ENCODE data around the gene TLR7. TPM values are rescaled to one million over a fixed set of nuclear protein-coding genes. Genes with fewer than 3 reads are reported as not detected.

Gene TLR7
- total RNA-seq, 2 donors from 2014 or later: 0.22 to 0.24 TPM

DNA sequence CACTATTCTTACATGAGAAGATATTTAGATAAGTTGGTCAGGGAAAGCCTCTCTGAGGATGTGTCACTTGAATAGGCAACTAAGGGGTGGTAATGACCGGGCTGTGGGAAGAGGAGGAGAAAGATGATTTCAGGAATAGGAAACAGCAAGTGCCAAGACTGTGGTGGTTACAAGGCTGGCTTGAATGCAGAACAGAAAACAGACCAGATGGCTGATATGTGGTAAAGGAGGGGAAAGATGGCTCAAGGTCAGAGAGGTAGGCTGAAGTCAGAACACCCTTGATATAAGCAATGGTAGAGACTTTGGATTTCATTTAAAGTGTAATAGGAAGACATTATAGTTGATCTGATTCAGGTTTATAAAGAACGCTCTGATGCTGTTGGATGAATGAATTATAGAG lies 15.0 kb downstream of the TLR7 start:
- Histone ChIP-seq H3K9me3 (no peaks in the 10 kb centered on the region), H3K4me3 (no peak overlapping the region), H3K36me3 (no peaks in the 10 kb centered on the region), H3K27ac (no peak overlapping the region), H3K27me3 (no peaks in the 10 kb centered on the region), H3K4me1 (no peaks in the 10 kb centered on the region)
- TF ChIP-seq, protein P1, sequence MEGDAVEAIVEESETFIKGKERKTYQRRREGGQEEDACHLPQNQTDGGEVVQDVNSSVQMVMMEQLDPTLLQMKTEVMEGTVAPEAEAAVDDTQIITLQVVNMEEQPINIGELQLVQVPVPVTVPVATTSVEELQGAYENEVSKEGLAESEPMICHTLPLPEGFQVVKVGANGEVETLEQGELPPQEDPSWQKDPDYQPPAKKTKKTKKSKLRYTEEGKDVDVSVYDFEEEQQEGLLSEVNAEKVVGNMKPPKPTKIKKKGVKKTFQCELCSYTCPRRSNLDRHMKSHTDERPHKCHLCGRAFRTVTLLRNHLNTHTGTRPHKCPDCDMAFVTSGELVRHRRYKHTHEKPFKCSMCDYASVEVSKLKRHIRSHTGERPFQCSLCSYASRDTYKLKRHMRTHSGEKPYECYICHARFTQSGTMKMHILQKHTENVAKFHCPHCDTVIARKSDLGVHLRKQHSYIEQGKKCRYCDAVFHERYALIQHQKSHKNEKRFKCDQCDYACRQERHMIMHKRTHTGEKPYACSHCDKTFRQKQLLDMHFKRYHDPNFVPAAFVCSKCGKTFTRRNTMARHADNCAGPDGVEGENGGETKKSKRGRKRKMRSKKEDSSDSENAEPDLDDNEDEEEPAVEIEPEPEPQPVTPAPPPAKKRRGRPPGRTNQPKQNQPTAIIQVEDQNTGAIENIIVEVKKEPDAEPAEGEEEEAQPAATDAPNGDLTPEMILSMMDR (IDR thresholded peaks at IDR 0.05): no peak
- DNase-seq (ENCODE audit: low spot score): no peak

DNA sequence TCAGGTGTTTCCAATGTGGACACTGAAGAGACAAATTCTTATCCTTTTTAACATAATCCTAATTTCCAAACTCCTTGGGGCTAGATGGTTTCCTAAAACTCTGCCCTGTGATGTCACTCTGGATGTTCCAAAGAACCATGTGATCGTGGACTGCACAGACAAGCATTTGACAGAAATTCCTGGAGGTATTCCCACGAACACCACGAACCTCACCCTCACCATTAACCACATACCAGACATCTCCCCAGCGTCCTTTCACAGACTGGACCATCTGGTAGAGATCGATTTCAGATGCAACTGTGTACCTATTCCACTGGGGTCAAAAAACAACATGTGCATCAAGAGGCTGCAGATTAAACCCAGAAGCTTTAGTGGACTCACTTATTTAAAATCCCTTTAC lies 18.6 kb downstream of the TLR7 start:
- no peak overlapping the region for H3K4me3 ChIP-seq

DNA sequence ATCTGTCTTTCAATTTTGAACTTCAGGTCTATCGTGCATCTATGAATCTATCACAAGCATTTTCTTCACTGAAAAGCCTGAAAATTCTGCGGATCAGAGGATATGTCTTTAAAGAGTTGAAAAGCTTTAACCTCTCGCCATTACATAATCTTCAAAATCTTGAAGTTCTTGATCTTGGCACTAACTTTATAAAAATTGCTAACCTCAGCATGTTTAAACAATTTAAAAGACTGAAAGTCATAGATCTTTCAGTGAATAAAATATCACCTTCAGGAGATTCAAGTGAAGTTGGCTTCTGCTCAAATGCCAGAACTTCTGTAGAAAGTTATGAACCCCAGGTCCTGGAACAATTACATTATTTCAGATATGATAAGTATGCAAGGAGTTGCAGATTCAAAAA lies 19.7 kb downstream of the TLR7 start:
- DNase-seq (ENCODE audit: low spot score): no peak
- Histone ChIP-seq H3K9me3 (no peaks in the 10 kb centered on the region), H3K4me3 (no peak overlapping the region), H3K27me3 (no peaks in the 10 kb centered on the region), H3K4me1 (no peaks in the 10 kb centered on the region), H3K27ac (no peak overlapping the region), H3K36me3 (no peaks in the 10 kb centered on the region)
- TF ChIP-seq, protein P1 (IDR thresholded peaks at IDR 0.05): no peak

More for the DNA sequence above, 18.6 kb downstream of the TLR7 start:
- Histone ChIP-seq H3K27me3 (no peaks in the 10 kb centered on the region), H3K27ac (no peak overlapping the region), H3K9me3 (no peaks in the 10 kb centered on the region), H3K4me1 (no peaks in the 10 kb centered on the region), H3K36me3 (no peaks in the 10 kb centered on the region)
- no peak for DNase-seq (ENCODE audit: low spot score)
- TF ChIP-seq, protein P1 (IDR thresholded peaks at IDR 0.05): no peak

DNA sequence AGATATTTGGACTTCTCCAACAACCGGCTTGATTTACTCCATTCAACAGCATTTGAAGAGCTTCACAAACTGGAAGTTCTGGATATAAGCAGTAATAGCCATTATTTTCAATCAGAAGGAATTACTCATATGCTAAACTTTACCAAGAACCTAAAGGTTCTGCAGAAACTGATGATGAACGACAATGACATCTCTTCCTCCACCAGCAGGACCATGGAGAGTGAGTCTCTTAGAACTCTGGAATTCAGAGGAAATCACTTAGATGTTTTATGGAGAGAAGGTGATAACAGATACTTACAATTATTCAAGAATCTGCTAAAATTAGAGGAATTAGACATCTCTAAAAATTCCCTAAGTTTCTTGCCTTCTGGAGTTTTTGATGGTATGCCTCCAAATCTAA lies 20.3 kb downstream of the TLR7 start:
- Histone ChIP-seq H3K9me3 (no peaks in the 10 kb centered on the region), H3K27ac (no peak overlapping the region), H3K27me3 (no peaks in the 10 kb centered on the region), H3K36me3 (no peaks in the 10 kb centered on the region), H3K4me3 (no peak overlapping the region), H3K4me1 (no peaks in the 10 kb centered on the region)
- TF ChIP-seq, protein P1 (IDR thresholded peaks at IDR 0.05): no peak
- no peak for DNase-seq (ENCODE audit: low spot score)

DNA sequence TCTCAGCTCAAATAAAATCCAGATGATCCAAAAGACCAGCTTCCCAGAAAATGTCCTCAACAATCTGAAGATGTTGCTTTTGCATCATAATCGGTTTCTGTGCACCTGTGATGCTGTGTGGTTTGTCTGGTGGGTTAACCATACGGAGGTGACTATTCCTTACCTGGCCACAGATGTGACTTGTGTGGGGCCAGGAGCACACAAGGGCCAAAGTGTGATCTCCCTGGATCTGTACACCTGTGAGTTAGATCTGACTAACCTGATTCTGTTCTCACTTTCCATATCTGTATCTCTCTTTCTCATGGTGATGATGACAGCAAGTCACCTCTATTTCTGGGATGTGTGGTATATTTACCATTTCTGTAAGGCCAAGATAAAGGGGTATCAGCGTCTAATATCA lies 20.9 kb downstream of the TLR7 start:
- Histone ChIP-seq H3K4me1 (no peaks in the 10 kb centered on the region), H3K9me3 (no peaks in the 10 kb centered on the region), H3K36me3 (no peaks in the 10 kb centered on the region), H3K27ac (no peak overlapping the region), H3K27me3 (no peaks in the 10 kb centered on the region), H3K4me3 (no peak overlapping the region)
- no peak for DNase-seq (ENCODE audit: low spot score)
- TF ChIP-seq, protein P1 (IDR thresholded peaks at IDR 0.05): no peak

DNA sequence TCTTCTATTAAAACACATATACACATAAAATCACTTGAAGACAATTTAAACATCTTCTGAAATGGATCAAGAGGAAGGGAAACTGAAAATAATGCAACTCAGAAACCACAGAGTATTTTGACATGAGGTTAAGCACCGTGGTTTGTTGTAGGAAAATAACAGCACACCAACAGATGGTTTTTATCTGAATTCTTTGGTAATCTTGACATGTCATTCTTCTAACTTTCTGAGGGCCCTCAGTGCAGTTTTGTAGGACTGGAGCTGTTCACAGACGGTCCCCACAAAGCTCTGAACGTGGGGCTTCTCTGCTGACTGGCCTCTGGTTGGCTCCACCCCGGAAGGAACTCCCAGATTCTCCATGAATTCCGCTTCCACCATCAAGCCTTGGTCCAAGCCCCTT lies 23.6 kb downstream of the TLR7 start:
- Histone ChIP-seq H3K4me1 (no peaks in the 10 kb centered on the region), H3K36me3 (no peaks in the 10 kb centered on the region), H3K4me3 (no peak overlapping the region), H3K27me3 (no peaks in the 10 kb centered on the region), H3K9me3 (no peaks in the 10 kb centered on the region), H3K27ac (no peak overlapping the region)
- DNase-seq (ENCODE audit: low spot score): no peak
- TF ChIP-seq, protein P1 (IDR thresholded peaks at IDR 0.05): no peak
